Left kidney (tissue), 2 donors: ENCODE results near the gene LRRC63. TPM values are rescaled to one million over a fixed set of nuclear protein-coding genes. Genes with fewer than 3 reads are reported as not detected.

Experiments
- DNase-seq: peaks from one replicate; pipeline ENCODE4 v3.0.0-alpha.2; 2013
- polyA plus RNA-seq: library from polyadenylated mRNA; unstranded; fragments of 120-200 nt; gene quantifications from one replicate; pipeline ENCODE4 v1.2.1, GENCODE V29; 2013; ENCODE audit not compliant: insufficient read length

LRRC63 gene
- polyA plus RNA-seq, 1 donor: 0.18 TPM

GRCh38 chr13:46311217-46311616, 99.5 kb downstream of the LRRC63 start:
- DNase-seq: no peak

- no peak for DNase-seq
Observed at GRCh38 chr13:46313024-46313423, 101.3 kb downstream of the LRRC63 start.

- no peak for DNase-seq
Observed at GRCh38 chr13:46313432-46314257, 101.9 kb downstream of the LRRC63 start.

GRCh38 chr13:46314587-46314986, 102.9 kb downstream of the LRRC63 start:
- no peak for DNase-seq

- no peak for DNase-seq
Observed at GRCh38 chr13:46315036-46315435, 103.3 kb downstream of the LRRC63 start.

GRCh38 chr13:46315491-46316075, 103.9 kb downstream of the LRRC63 start:
- DNase-seq: no peak

- DNase-seq: no peak
Observed at GRCh38 chr13:46317120-46317519, 105.4 kb downstream of the LRRC63 start.

GRCh38 chr13:46318986-46319385, 107.3 kb downstream of the LRRC63 start:
- no peak for DNase-seq

- no peak for DNase-seq
Observed at GRCh38 chr13:46320406-46320805, 108.7 kb downstream of the LRRC63 start.

- no peak for DNase-seq
Observed at GRCh38 chr13:46320821-46321220, 109.1 kb downstream of the LRRC63 start.

- DNase-seq: peak; percentile 48
Observed at GRCh38 chr13:46321494-46322225, 109.9 kb downstream of the LRRC63 start.

GRCh38 chr13:46324976-46325375, 113.2 kb downstream of the LRRC63 start:
- no peak for DNase-seq

Other genes with a start within 250 kb of the LRRC63 start
- 82.2 TPM for gene ZC3H13, start 159.2 kb upstream of the LRRC63 start, polyA plus RNA-seq
- gene CPB2, start 106.9 kb upstream of the LRRC63 start, polyA plus RNA-seq: 0.27 TPM
- gene LCP1, start 29.8 kb upstream of the LRRC63 start, polyA plus RNA-seq: 9.2 TPM
- 3.0 TPM for gene RUBCNL, start 175.3 kb downstream of the LRRC63 start, polyA plus RNA-seq